GM18526 (cell line): ENCODE measurements around the gene UPF3B.
A peak's percentile ranks its signal among the peaks of the same experiment; 100 is the strongest.

Experiments
- POLR2A ChIP-seq: IDR thresholded peaks from 3 replicates; pipeline ENCODE4 v1.6.1; 2011; ENCODE audit not compliant: insufficient read length; ENCODE audit errors: extremely low read depth

The UPF3B gene

GRCh38 chrX:119833905-119834304 is 18.9 kb downstream of the UPF3B start:
- TF ChIP-seq POLR2A, result no peak

GRCh38 chrX:119828446-119828845 is 24.3 kb downstream of the UPF3B start:
- TF ChIP-seq POLR2A, result no peak

GRCh38 chrX:119826399-119826959 is 26.3 kb downstream of the UPF3B start:
- TF ChIP-seq POLR2A, result no peak

- TF ChIP-seq POLR2A, result no peak
Measured at GRCh38 chrX:119817130-119817690, 35.6 kb downstream of the UPF3B start.

DNA sequence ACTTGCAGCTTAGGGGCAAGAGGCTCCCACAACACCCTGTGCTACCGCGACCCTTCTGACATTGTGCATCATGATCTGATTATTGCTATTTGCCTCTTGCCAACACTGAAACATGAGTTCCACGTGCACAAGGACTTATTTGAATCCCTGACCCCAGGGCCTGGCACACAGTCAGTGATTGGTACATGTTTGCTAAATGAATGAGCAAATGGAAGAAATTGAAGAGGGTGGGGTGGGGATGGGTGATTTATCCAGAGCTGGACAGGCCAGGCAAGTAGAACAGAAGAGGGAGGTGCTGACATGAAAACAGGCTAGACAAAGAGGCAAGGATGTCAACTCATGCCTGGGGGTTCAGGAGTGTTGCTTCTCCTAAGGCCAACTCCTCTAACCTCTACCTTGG is 36.5 kb downstream of the UPF3B start:
- TF ChIP-seq POLR2A, result no peak

DNA sequence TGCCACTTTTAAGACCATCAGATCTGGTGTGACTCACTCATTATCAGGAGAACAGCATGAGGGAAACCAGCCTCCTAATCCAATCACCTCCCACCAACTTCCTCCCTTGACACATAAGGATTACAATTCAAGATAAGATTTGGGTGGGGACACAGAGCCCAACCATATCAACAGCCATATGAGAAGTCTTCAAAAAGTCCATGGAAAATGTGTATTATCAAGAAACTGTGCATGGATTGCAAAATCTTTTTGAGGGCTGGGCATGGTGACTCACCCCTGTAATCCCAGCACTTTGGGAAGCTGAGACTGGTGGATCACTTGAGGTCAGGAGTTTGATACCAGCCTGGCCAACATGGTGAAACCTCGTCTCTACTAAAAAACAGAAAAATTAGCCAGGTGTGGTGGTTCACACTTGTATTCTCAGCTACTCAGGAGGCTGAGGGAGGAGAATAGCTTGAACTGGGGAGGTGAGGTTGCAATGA is 43.5 kb downstream of the UPF3B start:
- TF ChIP-seq POLR2A, result no peak

DNA sequence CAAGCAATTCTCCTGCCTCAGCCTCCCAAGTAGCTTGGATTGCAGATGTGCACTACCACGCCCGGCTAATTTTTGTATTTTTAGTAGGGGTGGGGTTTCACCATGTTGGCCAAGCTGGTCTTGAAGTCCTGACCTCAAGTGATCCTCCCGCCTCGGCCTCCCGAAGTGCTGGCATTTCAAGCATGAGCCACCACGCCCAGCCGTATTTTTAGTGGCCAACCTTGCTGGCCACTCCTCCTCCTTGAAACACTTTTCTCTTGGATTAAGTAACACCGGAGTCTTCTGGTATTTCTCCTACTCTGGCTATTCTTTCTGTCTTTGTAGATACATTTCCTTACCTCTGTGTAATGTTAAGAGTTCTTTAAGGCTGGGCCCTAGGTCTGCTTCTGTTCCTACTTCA is 50.2 kb downstream of the UPF3B start:
- TF ChIP-seq POLR2A, result no peak

- TF ChIP-seq POLR2A, result no peak
Measured at GRCh38 chrX:119801253-119802221, 51.2 kb downstream of the UPF3B start.

GRCh38 chrX:119791437-119792231 is 61.1 kb downstream of the UPF3B start, which contains the start of gene RPL39:
Gene RPL39, minus strand, starts transcription at chrX:119791630. Its CDS starts 54 bp downstream, at chrX:119791576.
- peak; percentile 87 for TF ChIP-seq POLR2A

DNA sequence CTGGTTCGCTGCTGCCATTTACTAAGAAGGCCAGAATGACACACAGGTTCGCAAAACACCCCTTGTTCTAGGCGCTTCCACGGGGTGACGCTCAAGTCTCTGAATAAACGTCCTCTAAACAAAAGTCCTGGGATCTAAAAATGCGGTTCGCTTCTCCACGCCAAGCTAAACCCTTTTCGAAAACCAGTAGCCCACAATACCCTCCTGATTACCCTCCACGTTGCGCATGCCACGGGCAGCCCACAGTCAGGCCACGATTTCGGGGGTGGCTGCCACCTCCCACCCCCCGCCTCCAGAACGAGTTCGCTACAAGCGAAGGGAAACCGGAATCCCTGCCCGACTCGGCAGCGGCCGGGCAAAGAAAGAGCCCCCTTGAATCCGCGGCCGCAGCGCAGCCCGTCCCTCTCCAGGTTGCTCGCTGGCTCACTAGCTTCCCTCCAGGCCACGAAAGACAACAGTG is 61.8 kb downstream of the UPF3B start:
- TF ChIP-seq POLR2A, result no peak

- TF ChIP-seq POLR2A, result no peak
Measured at GRCh38 chrX:119784747-119785446, 67.9 kb downstream of the UPF3B start.
